ENCODE data around the gene KCNIP2. TPM values are rescaled to one million over a fixed set of nuclear protein-coding genes. Genes with fewer than 3 reads are reported as not detected.

Gene KCNIP2
- polyA plus RNA-seq, 1 of the 3 experiments (the other 2 are of a cell fraction): 1.0 TPM

- Histone ChIP-seq H3K79me2 (ENCODE audit: insufficient read depth) (peaks cover 5% of the 10 kb centered on the region; the same call in 1 of the 2 replicates), H3K27me3 (ENCODE audit: insufficient read depth) (no peaks in the 10 kb centered on the region), H3F3A (replicated peaks; ENCODE audit: insufficient read depth) (peaks cover 8% of the 10 kb centered on the region), H3K27ac (ENCODE audit: low read depth in 2 of 2, low read length in 1 of 2) (no peak overlapping the region), H3K9me3 (no peaks in the 10 kb centered on the region), H3K36me3 (replicated peaks in 1 of 2; ENCODE audit: control insufficient read depth in 1 of 2, insufficient read depth in 2 of 2, low read length in 1 of 2) (no peaks in the 10 kb centered on the region), H3K9ac (no peak overlapping the region), H3K9me2 (no peaks in the 10 kb centered on the region), H4K20me1 (ENCODE audit: insufficient read depth) (0 out of 2 replicates have a peak, but pooled peaks cover 4% of the 10 kb centered on the region), H3K4me1 (ENCODE audit: control insufficient read depth in 1 of 2, insufficient read depth in 2 of 2, low read depth in 1 of 2, low read length in 1 of 2) (peaks cover 0 to 15% of the 10 kb centered on the region in 2 experiments; a peak in 1 of 4 replicates), H2AFZ (ENCODE audit: low read depth) (no peak overlapping the region), H3K4me2 (no peak overlapping the region), H3K4me3 (ENCODE audit: low read depth in 2 of 2, low read length in 1 of 2) (no peak overlapping the region)
- CTCF ChIA-PET: interaction anchor here (0.8 to 13.4 kb wide), 7 partner anchors 10 to 235 kb away, joined by 3 to 301 read pairs (median 8); partner anchors contain the start of gene OGA
- POLR2A ChIA-PET: no interaction called here
- no peak for TF ChIP-seq FOXM1 (IDR thresholded peaks at IDR 0.05; ENCODE audit: low read depth)
- TF ChIP-seq JUND (IDR thresholded peaks at IDR 0.05): no peak
- no peak for TF ChIP-seq GATA2 (CRISPR knock-in tag; IDR thresholded peaks at IDR 0.05)
- no peak for TF ChIP-seq MEF2A (IDR thresholded peaks at IDR 0.05; ENCODE audit: borderline replicate concordance, low read depth)
- no peak for TF ChIP-seq EP300 (IDR thresholded peaks at IDR 0.05; ENCODE audit: borderline replicate concordance in 1 of 2, low read depth in 1 of 2, low read length in 1 of 2)
- 80% methylated on average over 2 of the region's 2 CpGs for WGBS (ENCODE audit: low lambda C conversion rate)
- DNase-seq: no peak
Measured at GRCh38 chr10:101837748-101838147, 5.9 kb downstream of the KCNIP2 start.

GRCh38 chr10:101835362-101835761 lies 8.2 kb downstream of the KCNIP2 start:
- WGBS (ENCODE audit: low lambda C conversion rate): 90% methylated on average over 4 of the region's 4 CpGs
- Histone ChIP-seq H3K9me3 (no peaks in the 10 kb centered on the region), H2AFZ (ENCODE audit: low read depth) (no peak overlapping the region), H3K4me2 (no peak overlapping the region), H3K79me2 (ENCODE audit: insufficient read depth) (no peaks in the 10 kb centered on the region), H3K36me3 (replicated peaks in 1 of 2; ENCODE audit: control insufficient read depth in 1 of 2, insufficient read depth in 2 of 2, low read length in 1 of 2) (no peaks in the 10 kb centered on the region), H3K9ac (no peak overlapping the region), H3K4me3 (ENCODE audit: low read depth in 2 of 2, low read length in 1 of 2) (no peak overlapping the region; a peak in 1 of 4 replicates), H3K27me3 (ENCODE audit: insufficient read depth) (no peaks in the 10 kb centered on the region), H3F3A (replicated peaks; ENCODE audit: insufficient read depth) (peaks cover 4% of the 10 kb centered on the region), H3K27ac (ENCODE audit: low read depth in 2 of 2, low read length in 1 of 2) (no peak overlapping the region), H3K9me2 (no peaks in the 10 kb centered on the region), H4K20me1 (ENCODE audit: insufficient read depth) (0 out of 2 replicates have a peak, but pooled peaks cover 4% of the 10 kb centered on the region), H3K4me1 (ENCODE audit: control insufficient read depth in 1 of 2, insufficient read depth in 2 of 2, low read depth in 1 of 2, low read length in 1 of 2) (peaks cover 14 to 28% of the 10 kb centered on the region in 2 experiments; a peak in 3 of 4 replicates)
- TF ChIP-seq ZBTB33 (IDR thresholded peaks at IDR 0.05; ENCODE audit: borderline replicate concordance, low read depth) (no peak), EP300 (IDR thresholded peaks at IDR 0.05; ENCODE audit: borderline replicate concordance in 1 of 2, low read depth in 1 of 2, low read length in 1 of 2) (no peak), POLR2AphosphoS5 (IDR thresholded peaks at IDR 0.05; ENCODE audit: low read depth, low read length) (no peak), TCF12 (IDR thresholded peaks at IDR 0.05) (no peak), REST (IDR thresholded peaks at IDR 0.05; ENCODE audit: low read depth, low read length) (no peak), JUND (IDR thresholded peaks at IDR 0.05) (no peak), GATA2 (CRISPR knock-in tag; IDR thresholded peaks at IDR 0.05) (no peak), FOSL2 (IDR thresholded peaks at IDR 0.05; ENCODE audit: borderline replicate concordance, low read depth) (no peak), NRF1 (IDR thresholded peaks at IDR 0.05; ENCODE audit: low read depth, low read length) (no peak), MEF2A (IDR thresholded peaks at IDR 0.05; ENCODE audit: borderline replicate concordance, low read depth) (no peak), RCOR1 (IDR thresholded peaks at IDR 0.05; ENCODE audit: low read length) (no peak), PBX3 (IDR thresholded peaks at IDR 0.05) (no peak), MXI1 (IDR thresholded peaks at IDR 0.05; ENCODE audit: low read depth, low read length) (no peak), YY1 (IDR thresholded peaks at IDR 0.05; ENCODE audit: low read depth) (no peak), CHD2 (IDR thresholded peaks at IDR 0.05; ENCODE audit: low read length, partially characterized antibody) (no peak)
- CTCF ChIA-PET: interaction anchor here (0.6 to 13.4 kb wide), 31 partner anchors 9 to 622 kb away, joined by 3 to 301 read pairs (median 3); partner anchors contain the start of gene OGA
- POLR2A ChIA-PET: no interaction called here
- DNase-seq: no peak
